IPS DF 4.7 (cell line): ENCODE measurements around the gene ELOVL6.

Source experiments
- DNase-seq: peaks from one replicate; pipeline ENCODE4 v3.0.0-alpha.2; 2013; ENCODE audit warnings: low spot score; ENCODE audit errors: extremely low read depth

The ELOVL6 gene

GRCh38 chr4:110033355-110034025 is 164.9 kb downstream of the ELOVL6 start:
- no peak for DNase-seq

GRCh38 chr4:110032603-110033002 is 165.8 kb downstream of the ELOVL6 start:
- no peak for DNase-seq

- no peak for DNase-seq
Observed at GRCh38 chr4:110025718-110026117, 172.7 kb downstream of the ELOVL6 start.

- no peak for DNase-seq
Observed at GRCh38 chr4:110025056-110025455, 173.4 kb downstream of the ELOVL6 start.

- DNase-seq = no peak
Observed at GRCh38 chr4:110022457-110022856, 176.0 kb downstream of the ELOVL6 start.

GRCh38 chr4:110020646-110021443 is 177.6 kb downstream of the ELOVL6 start:
- no peak for DNase-seq

- no peak for DNase-seq
Observed at GRCh38 chr4:110020139-110020538, 178.3 kb downstream of the ELOVL6 start.

- DNase-seq = no peak
Observed at GRCh38 chr4:110019153-110019552, 179.3 kb downstream of the ELOVL6 start.

GRCh38 chr4:110014233-110014632 is 184.2 kb downstream of the ELOVL6 start:
- no peak for DNase-seq

GRCh38 chr4:110012917-110013316 is 185.5 kb downstream of the ELOVL6 start:
- DNase-seq = no peak

GRCh38 chr4:110010797-110011196 is 187.6 kb downstream of the ELOVL6 start:
- no peak for DNase-seq

GRCh38 chr4:110009550-110009949 is 188.9 kb downstream of the ELOVL6 start:
- no peak for DNase-seq

GRCh38 chr4:110008540-110008939 is 189.9 kb downstream of the ELOVL6 start:
- no peak for DNase-seq

- DNase-seq = no peak
Observed at GRCh38 chr4:110007217-110007616, 191.2 kb downstream of the ELOVL6 start.

- no peak for DNase-seq
Observed at GRCh38 chr4:110005461-110006056, 192.9 kb downstream of the ELOVL6 start.

GRCh38 chr4:110004556-110004955 is 193.9 kb downstream of the ELOVL6 start:
- no peak for DNase-seq

- DNase-seq = no peak
Observed at GRCh38 chr4:110003401-110004187, 194.8 kb downstream of the ELOVL6 start.

GRCh38 chr4:110002326-110002725 is 196.1 kb downstream of the ELOVL6 start:
- no peak for DNase-seq

- DNase-seq = no peak
Observed at GRCh38 chr4:109999585-109999912, 198.9 kb downstream of the ELOVL6 start.

GRCh38 chr4:109998867-109999584 is 199.4 kb downstream of the ELOVL6 start:
- no peak for DNase-seq

GRCh38 chr4:109996526-109996925 is 201.9 kb downstream of the ELOVL6 start:
- no peak for DNase-seq
